SK-N-SH (cell line): ENCODE measurements around the gene PTCD2. TPM values are rescaled to one million over a fixed set of nuclear protein-coding genes. Genes with fewer than 3 reads are reported as not detected.

Experiments
- CTCF ChIA-PET: fragments of 300-600, 350-600 bp; formaldehyde crosslinking; extraction: SDS; loops from one replicate; lab custom pipeline; 2021; lab: Yijun Ruan, JAX
- POLR2A ChIA-PET: fragments of 350-600 bp; sonication (Branson Sonifier 250); formaldehyde crosslinking; extraction: SDS; loops from one replicate; lab custom pipeline; 2020; ENCODE audit warnings: antibody characterized with exemption, inconsistent platforms; lab: Yijun Ruan, JAX
- DNase-seq: peaks from one replicate; pipeline ENCODE4 v3.0.0; 2012
- H2AFZ ChIP-seq: fragments of 200-600 bp; sonication (generic); 2 replicates; pipeline ENCODE4 v1.8.1; 2016; ENCODE audit warnings: antibody characterized with exemption, mild to moderate bottlenecking, low read depth
- H3F3A ChIP-seq: fragments of 200-600 bp; sonication (generic); replicated peaks from 2 replicates; pipeline ENCODE3; 2016; ENCODE audit warnings: antibody characterized with exemption, mild to moderate bottlenecking; ENCODE audit not compliant: insufficient read depth
- H3K27ac ChIP-seq, 2 experiments: fragments of 200-500 bp in 1 of 2; fragments of 200-600 bp in 1 of 2; sonication (Bioruptor generic) in 1 of 2; sonication (generic), shearing (Covaris generic) in 1 of 2; 2 replicates each; pipeline versions ENCODE4 v1.5.1 to v1.6.1; 2014 to 2016; ENCODE audit warnings: low read depth in 2 of 2, inconsistent platforms in 1 of 2, low read length in 1 of 2, mild to moderate bottlenecking in 1 of 2, mixed read lengths in 1 of 2
- H3K27me3 ChIP-seq: fragments of 200-600 bp; sonication (generic), shearing (Covaris generic); 2 replicates; pipeline ENCODE4 v1.6.1; 2016; ENCODE audit warnings: mixed run types; ENCODE audit not compliant: insufficient read depth
- H3K36me3 ChIP-seq, 2 experiments: fragments of 200-500 bp in 1 of 2; fragments of 200-600 bp in 1 of 2; sonication (Bioruptor generic) in 1 of 2; sonication (generic) in 1 of 2; replicated peaks in 1 of 2; 2 replicates each; pipeline versions ENCODE3 to v1.5.1; 2014 to 2016; ENCODE audit warnings: low read length in 1 of 2, mild to moderate bottlenecking in 1 of 2; ENCODE audit not compliant: insufficient read depth in 2 of 2, control insufficient read depth in 1 of 2
- H3K4me1 ChIP-seq, 2 experiments: fragments of 200-500 bp in 1 of 2; fragments of 200-600 bp in 1 of 2; sonication (Bioruptor generic) in 1 of 2; sonication (generic), shearing (Covaris generic) in 1 of 2; 2 replicates each; pipeline versions ENCODE4 v1.5.1 to v1.6.1; 2014 to 2016; ENCODE audit warnings: low read depth in 1 of 2, low read length in 1 of 2, mixed run types in 1 of 2; ENCODE audit not compliant: insufficient read depth in 2 of 2, control insufficient read depth in 1 of 2
- H3K4me2 ChIP-seq: fragments of 200-600 bp; sonication (generic), shearing (Covaris generic); 2 replicates; pipeline ENCODE4 v1.6.1; 2017; ENCODE audit warnings: mixed run types
- H3K4me3 ChIP-seq, 2 experiments: fragments of 200-500 bp in 1 of 2; fragments of 200-600 bp in 1 of 2; sonication (Bioruptor generic) in 1 of 2; sonication (generic), shearing (Covaris generic) in 1 of 2; 2 replicates each; pipeline versions ENCODE4 v1.5.1 to v1.8.1; 2014 to 2016; ENCODE audit warnings: low read depth in 2 of 2, inconsistent platforms in 1 of 2, low read length in 1 of 2, mild to moderate bottlenecking in 1 of 2, mixed read lengths in 1 of 2, moderate library complexity in 1 of 2
- H3K79me2 ChIP-seq: fragments of 200-600 bp; sonication (generic); 2 replicates; pipeline ENCODE4 v1.8.1; 2017; ENCODE audit warnings: mild to moderate bottlenecking; ENCODE audit not compliant: insufficient read depth
- H3K9ac ChIP-seq: fragments of 200-600 bp; sonication (generic); 2 replicates; pipeline ENCODE4 v1.6.1; 2017; ENCODE audit warnings: mixed run types
- H3K9me2 ChIP-seq: fragments of 200-600 bp; sonication (generic); 2 replicates; pipeline ENCODE4 v1.6.1; 2017; ENCODE audit warnings: mixed run types
- H3K9me3 ChIP-seq: fragments of 200-600 bp; sonication (generic); 2 replicates; pipeline ENCODE4 v1.6.1; 2017; ENCODE audit warnings: mixed run types, mild to moderate bottlenecking, moderate library complexity
- H4K20me1 ChIP-seq: fragments of 200-600 bp; sonication (generic); 2 replicates; pipeline ENCODE4 v1.6.1; 2017; ENCODE audit warnings: mild to moderate bottlenecking, mixed run types; ENCODE audit not compliant: insufficient read depth
- CHD2 ChIP-seq: fragments of 150-350 bp; IDR thresholded peaks from 2 replicates; pipeline ENCODE4 v1.6.1; 2018; ENCODE audit warnings: low read length; ENCODE audit not compliant: partially characterized antibody
- ELF1 ChIP-seq: IDR thresholded peaks from 2 replicates; pipeline ENCODE4 v1.4.0; 2012
- EP300 ChIP-seq, 2 experiments: IDR thresholded peaks; 2 replicates each; pipeline versions ENCODE4 v1.4.0 to v1.6.1; 2012; ENCODE audit warnings: borderline replicate concordance in 1 of 2, low read depth in 1 of 2, low read length in 1 of 2
- FOSL2 ChIP-seq: IDR thresholded peaks from 2 replicates; pipeline ENCODE4 v1.4.0; 2012; ENCODE audit warnings: low read depth, mild to moderate bottlenecking, moderate library complexity, borderline replicate concordance
- FOXJ3 ChIP-seq: sonication (generic); formaldehyde crosslinking; IDR thresholded peaks from 2 replicates; pipeline ENCODE4 v1.5.1; 2020; ENCODE audit warnings: mild to moderate bottlenecking, missing genetic modification reagents
- FOXM1 ChIP-seq: IDR thresholded peaks from 2 replicates; pipeline ENCODE4 v1.4.0; 2012; ENCODE audit warnings: low read depth, mild to moderate bottlenecking
- GATA2 ChIP-seq: sonication (generic); formaldehyde crosslinking; IDR thresholded peaks from 2 replicates; pipeline ENCODE4 v1.5.0; 2020; ENCODE audit warnings: mild to moderate bottlenecking, missing genetic modification reagents
- JUND ChIP-seq: IDR thresholded peaks from 2 replicates; pipeline ENCODE4 v1.4.0; 2012
- MAX ChIP-seq: IDR thresholded peaks from 2 replicates; pipeline ENCODE4 v1.4.0; 2012; ENCODE audit warnings: low read depth
- MEF2A ChIP-seq: IDR thresholded peaks from 2 replicates; pipeline ENCODE4 v1.4.0; 2012; ENCODE audit warnings: low read depth, borderline replicate concordance
- NFIC ChIP-seq: IDR thresholded peaks from 2 replicates; pipeline ENCODE4 v1.4.0; 2012; ENCODE audit warnings: borderline replicate concordance
- NRF1 ChIP-seq: IDR thresholded peaks from 2 replicates; pipeline ENCODE4 v1.6.1; 2012; ENCODE audit warnings: low read depth, mild to moderate bottlenecking, low read length
- POLR2AphosphoS5 ChIP-seq: IDR thresholded peaks from 2 replicates; pipeline ENCODE4 v1.6.1; 2012; ENCODE audit warnings: low read depth, low read length
- REST ChIP-seq: IDR thresholded peaks from 2 replicates; pipeline ENCODE4 v1.6.1; 2012; ENCODE audit warnings: mild to moderate bottlenecking, low read depth, low read length, moderate library complexity
- SMC3 ChIP-seq: IDR thresholded peaks from 2 replicates; pipeline ENCODE4 v1.6.1; 2012; ENCODE audit warnings: low read depth, low read length, improper control_type of control experiment
- ZBTB33 ChIP-seq: IDR thresholded peaks from 2 replicates; pipeline ENCODE4 v1.4.0; 2012; ENCODE audit warnings: low read depth, borderline replicate concordance
- WGBS: methylation state at CpG from one replicate; pipeline ENCODE4 v1.1.6; 2017; ENCODE audit warnings: low lambda C conversion rate; 5-methylcytosine and 5-hydroxymethylcytosine counted together
- polyA plus RNA-seq, 3 experiments: library from polyadenylated mRNA; depleted of rRNA; stranded (reverse); fragments of >200 nt; gene quantifications; 2 replicates each; pipeline ENCODE4 v1.2.3, GENCODE V29; 2012
- TF ChIP-seq, protein P1 (sequence below): IDR thresholded peaks from 2 replicates; pipeline ENCODE4 v1.4.0; 2012; ENCODE audit warnings: low read depth, borderline replicate concordance
- TF ChIP-seq, protein P2 (sequence below): fragments of 150-350 bp; IDR thresholded peaks from 2 replicates; pipeline ENCODE4 v1.6.1; 2016; ENCODE audit warnings: mild to moderate bottlenecking, low read depth, low read length
- TF ChIP-seq, protein P3 (sequence below): IDR thresholded peaks from 2 replicates; pipeline ENCODE4; 2012

Gene PTCD2
- polyA plus RNA-seq, 1 of the 3 experiments (the other 2 are of a cell fraction) = 6.7 TPM

- ChIA-PET CTCF (interaction anchor here (1.7 to 2.8 kb wide), 2 partner anchors 13 to 25 kb away, joined by 3 to 13 read pairs; no protein-coding TSS in a partner anchor), POLR2A (no interaction called here)
- Histone ChIP-seq H3K9me3 (no peaks in the 10 kb centered on the region), H3K4me1 (peaks cover 7 to 8% of the 10 kb centered on the region in 2 experiments; a peak in 2 of 4 replicates), H3F3A (peaks cover 4% of the 10 kb centered on the region), H3K9ac (no peak overlapping the region), H3K9me2 (no peaks in the 10 kb centered on the region), H3K4me3 (no peak overlapping the region), H3K27ac (no peak overlapping the region), H3K27me3 (no peaks in the 10 kb centered on the region), H3K4me2 (no peak overlapping the region), H3K79me2 (no peaks in the 10 kb centered on the region), H4K20me1 (no peaks in the 10 kb centered on the region), H2AFZ (no peak overlapping the region), H3K36me3 (no peaks in the 10 kb centered on the region)
- DNase-seq = no peak
- 88% methylated on average over 3 of the region's 3 CpGs for WGBS
- no peak for TF ChIP-seq POLR2AphosphoS5
- TF ChIP-seq, protein P1, sequence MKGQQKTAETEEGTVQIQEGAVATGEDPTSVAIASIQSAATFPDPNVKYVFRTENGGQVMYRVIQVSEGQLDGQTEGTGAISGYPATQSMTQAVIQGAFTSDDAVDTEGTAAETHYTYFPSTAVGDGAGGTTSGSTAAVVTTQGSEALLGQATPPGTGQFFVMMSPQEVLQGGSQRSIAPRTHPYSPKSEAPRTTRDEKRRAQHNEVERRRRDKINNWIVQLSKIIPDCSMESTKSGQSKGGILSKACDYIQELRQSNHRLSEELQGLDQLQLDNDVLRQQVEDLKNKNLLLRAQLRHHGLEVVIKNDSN = no peak
- TF ChIP-seq FOXJ3 (CRISPR knock-in tag) = no peak
- no peak for TF ChIP-seq ZBTB33
These were observed 49.5 kb downstream of the PTCD2 start for GRCh38 chr5:72369711-72370110.

DNA sequence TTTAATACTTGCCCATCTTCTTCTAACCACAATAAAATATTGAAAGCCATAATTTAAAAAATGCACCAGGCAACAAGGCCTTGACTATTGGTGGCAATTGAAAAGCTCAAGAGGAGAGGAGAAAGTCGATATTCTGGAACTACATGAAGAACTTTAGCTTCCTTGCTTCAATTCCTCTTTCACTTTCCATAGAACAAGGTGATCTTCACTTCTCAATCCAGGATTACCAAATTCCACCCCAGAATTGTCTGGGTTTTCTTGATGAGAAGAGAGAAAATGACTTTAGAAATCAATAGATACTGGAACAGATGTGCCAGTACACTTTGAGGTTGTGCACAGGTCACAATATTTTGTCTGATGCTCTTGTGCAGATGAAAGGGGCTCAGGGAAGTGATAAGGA, 52.2 kb downstream of the PTCD2 start:
- no peak for DNase-seq
- Histone ChIP-seq H3K9me2 (no peaks in the 10 kb centered on the region), H3K4me1 (no peaks in the 10 kb centered on the region), H3K9ac (no peak overlapping the region), H3K9me3 (no peaks in the 10 kb centered on the region), H3K4me3 (no peak overlapping the region), H2AFZ (no peak overlapping the region), H3K79me2 (no peaks in the 10 kb centered on the region), H3K27me3 (no peaks in the 10 kb centered on the region), H3K27ac (no peak overlapping the region), H3F3A (peaks cover 4% of the 10 kb centered on the region), H4K20me1 (no peaks in the 10 kb centered on the region), H3K36me3 (no peaks in the 10 kb centered on the region), H3K4me2 (no peak overlapping the region)
- ChIA-PET CTCF (interaction anchor here (1.4 kb wide), 1 partner anchor 17 kb away, joined by 4 read pairs; no protein-coding TSS in a partner anchor), POLR2A (interaction anchor here (0.9 kb wide), 1 partner anchor 462 kb away, joined by 3 read pairs; no protein-coding TSS in a partner anchor)
- WGBS = 82% methylated on average over 1 of the region's 1 CpG
- TF ChIP-seq ELF1 (no peak), NFIC (no peak), NRF1 (no peak), CHD2 (no peak), GATA2 (CRISPR knock-in tag) (no peak), EP300 (IDR thresholded peaks at IDR 0.05; ENCODE audit: borderline replicate concordance in 1 of 2, low read depth in 1 of 2, low read length in 1 of 2) (no peak), MAX (no peak), REST (no peak), SMC3 (no peak), FOSL2 (no peak), JUND (no peak), MEF2A (no peak), FOXM1 (no peak)
- TF ChIP-seq, protein P2, sequence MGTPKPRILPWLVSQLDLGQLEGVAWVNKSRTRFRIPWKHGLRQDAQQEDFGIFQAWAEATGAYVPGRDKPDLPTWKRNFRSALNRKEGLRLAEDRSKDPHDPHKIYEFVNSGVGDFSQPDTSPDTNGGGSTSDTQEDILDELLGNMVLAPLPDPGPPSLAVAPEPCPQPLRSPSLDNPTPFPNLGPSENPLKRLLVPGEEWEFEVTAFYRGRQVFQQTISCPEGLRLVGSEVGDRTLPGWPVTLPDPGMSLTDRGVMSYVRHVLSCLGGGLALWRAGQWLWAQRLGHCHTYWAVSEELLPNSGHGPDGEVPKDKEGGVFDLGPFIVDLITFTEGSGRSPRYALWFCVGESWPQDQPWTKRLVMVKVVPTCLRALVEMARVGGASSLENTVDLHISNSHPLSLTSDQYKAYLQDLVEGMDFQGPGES = no peak
- TF ChIP-seq, protein P3, sequence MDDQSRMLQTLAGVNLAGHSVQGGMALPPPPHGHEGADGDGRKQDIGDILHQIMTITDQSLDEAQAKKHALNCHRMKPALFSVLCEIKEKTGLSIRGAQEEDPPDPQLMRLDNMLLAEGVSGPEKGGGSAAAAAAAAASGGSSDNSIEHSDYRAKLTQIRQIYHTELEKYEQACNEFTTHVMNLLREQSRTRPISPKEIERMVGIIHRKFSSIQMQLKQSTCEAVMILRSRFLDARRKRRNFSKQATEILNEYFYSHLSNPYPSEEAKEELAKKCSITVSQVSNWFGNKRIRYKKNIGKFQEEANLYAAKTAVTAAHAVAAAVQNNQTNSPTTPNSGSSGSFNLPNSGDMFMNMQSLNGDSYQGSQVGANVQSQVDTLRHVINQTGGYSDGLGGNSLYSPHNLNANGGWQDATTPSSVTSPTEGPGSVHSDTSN = no peak
